Esophagus muscularis mucosa (tissue), 4 donors: Measurements from ENCODE around the gene COL6A3. TPM values are rescaled to one million over a fixed set of nuclear protein-coding genes. Genes with fewer than 3 reads are reported as not detected.

Experiments used
- DNase-seq: peaks from one replicate; pipeline ENCODE4 v3.0.0-alpha.2; 2017; ENCODE audit errors: extremely low spot score
- H3K27ac ChIP-seq, 4 donors: fragments of 200-600 bp; sonication (generic); replicated peaks in 1 of 4; 1 replicate in 3 of 4; 2 replicates in 1 of 4; pipeline ENCODE4 v1.5.1; 2016 to 2019; ENCODE audit warnings: mild to moderate bottlenecking in 1 of 4
- H3K27me3 ChIP-seq, 4 donors: fragments of 200-600 bp; sonication (generic); one replicate each; pipeline versions ENCODE4 v1.5.1 to v1.6.0; 2016 to 2019
- H3K36me3 ChIP-seq, 4 donors: fragments of 200-600 bp; sonication (generic); one replicate each; pipeline ENCODE4 v1.5.1; 2016 to 2019
- H3K4me1 ChIP-seq, 4 donors: fragments of 200-600 bp; sonication (generic); one replicate each; pipeline ENCODE4 v1.5.1; 2016 to 2019
- H3K4me3 ChIP-seq, 4 donors: fragments of 200-600 bp; sonication (generic); 1 replicate in 2 of 4; 2 replicates in 2 of 4; pipeline ENCODE4 v1.5.1; 2016 to 2019; ENCODE audit warnings: mild to moderate bottlenecking in 4 of 4, moderate library complexity in 1 of 4
- H3K9me3 ChIP-seq, 4 donors: fragments of 200-600 bp; sonication (generic); 1 replicate in 3 of 4; 2 replicates in 1 of 4; pipeline ENCODE4 v1.5.1; 2016 to 2019
- EP300 ChIP-seq: sonication (generic); formaldehyde crosslinking; IDR thresholded peaks from one replicate; pipeline ENCODE4 v1.6.1; 2017; ENCODE audit warnings: antibody characterized with exemption
- POLR2A ChIP-seq: fragments of 450-650 bp; IDR thresholded peaks from one replicate; pipeline ENCODE4 v1.6.1; 2017; ENCODE audit warnings: antibody characterized with exemption, moderate library complexity, mild to moderate bottlenecking, low read depth
- POLR2AphosphoS5 ChIP-seq, 2 donors: sonication (generic); formaldehyde crosslinking; IDR thresholded peaks; one replicate each; pipeline ENCODE4 v1.6.1; 2017; ENCODE audit warnings: antibody characterized with exemption in 2 of 2
- WGBS: methylation state at CpG from one replicate; pipeline ENCODE4 v1.1.5; 2018; 5-methylcytosine and 5-hydroxymethylcytosine counted together
- intact Hi-C: fragments of 100-400 bp; cut with DNase I; formaldehyde crosslinking; loops from one replicate; pipeline ENCODE4 v1.15.1; 2023
- total RNA-seq, 4 donors: library from RNA; depleted of rRNA; stranded (reverse); fragments of >200 nt; gene quantifications; one replicate each; pipeline versions ENCODE4 v1.1.0 to v1.2.1, GENCODE V29; 2016
- TF ChIP-seq, protein P1 (sequence below), 3 experiments: fragments of 200-600 bp in 2 of 3; fragments of 450-650 bp in 1 of 3; sonication (generic) in 2 of 3; IDR thresholded peaks; one replicate each; pipeline ENCODE4 v1.5.1; 2017 to 2019; ENCODE audit warnings: antibody characterized with exemption in 3 of 3, mild to moderate bottlenecking in 2 of 3, moderate library complexity in 1 of 3

The COL6A3 gene
- total RNA-seq, 4 donors from 2014 or later, result 96.2 to 350 (median 192) TPM

DNA sequence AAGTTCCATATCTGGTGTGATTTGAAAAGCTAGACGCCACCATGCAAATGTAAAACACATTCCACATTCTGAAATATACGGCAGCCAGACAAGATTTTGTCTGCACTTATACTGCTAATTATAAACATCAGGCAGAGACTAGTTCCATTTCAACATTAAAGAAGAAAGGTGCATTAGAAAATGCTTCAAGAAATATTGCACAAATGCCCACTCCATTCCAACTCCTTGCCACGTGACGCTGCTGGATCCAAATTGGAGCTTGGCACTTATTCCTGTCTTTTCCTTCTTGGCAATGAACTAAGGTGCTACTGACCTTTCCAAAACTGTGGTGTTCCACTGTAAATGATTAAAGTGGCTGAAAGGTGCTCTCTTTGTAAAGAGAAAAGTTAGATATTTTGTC, 6.3 kb downstream of the COL6A3 start:
- no peaks in the 10 kb centered on the region for H3K36me3 ChIP-seq
- 47% methylated on average over 4 of the region's 4 CpGs for WGBS
- peak; percentile 74 for DNase-seq
- TF ChIP-seq POLR2AphosphoS5 (IDR thresholded peaks at IDR 0.05) (peak in 1 of 2 donors; percentile 38), EP300 (no peak)
- TF ChIP-seq, protein P1, sequence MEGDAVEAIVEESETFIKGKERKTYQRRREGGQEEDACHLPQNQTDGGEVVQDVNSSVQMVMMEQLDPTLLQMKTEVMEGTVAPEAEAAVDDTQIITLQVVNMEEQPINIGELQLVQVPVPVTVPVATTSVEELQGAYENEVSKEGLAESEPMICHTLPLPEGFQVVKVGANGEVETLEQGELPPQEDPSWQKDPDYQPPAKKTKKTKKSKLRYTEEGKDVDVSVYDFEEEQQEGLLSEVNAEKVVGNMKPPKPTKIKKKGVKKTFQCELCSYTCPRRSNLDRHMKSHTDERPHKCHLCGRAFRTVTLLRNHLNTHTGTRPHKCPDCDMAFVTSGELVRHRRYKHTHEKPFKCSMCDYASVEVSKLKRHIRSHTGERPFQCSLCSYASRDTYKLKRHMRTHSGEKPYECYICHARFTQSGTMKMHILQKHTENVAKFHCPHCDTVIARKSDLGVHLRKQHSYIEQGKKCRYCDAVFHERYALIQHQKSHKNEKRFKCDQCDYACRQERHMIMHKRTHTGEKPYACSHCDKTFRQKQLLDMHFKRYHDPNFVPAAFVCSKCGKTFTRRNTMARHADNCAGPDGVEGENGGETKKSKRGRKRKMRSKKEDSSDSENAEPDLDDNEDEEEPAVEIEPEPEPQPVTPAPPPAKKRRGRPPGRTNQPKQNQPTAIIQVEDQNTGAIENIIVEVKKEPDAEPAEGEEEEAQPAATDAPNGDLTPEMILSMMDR (IDR thresholded peaks at IDR 0.05), result peak in 2 of 3 experiments; percentile 23
- no peaks in the 10 kb centered on the region for H3K27me3 ChIP-seq
- no peaks in the 10 kb centered on the region for H3K9me3 ChIP-seq
- peak overlapping the region; percentile 22 to 45 (median 28) for H3K4me3 ChIP-seq
- intact Hi-C loops, result no loop called here
- H3K27ac ChIP-seq, result peak overlapping the region; percentile 90 to 95 (median 92)
- H3K4me1 ChIP-seq, result peaks cover 17 to 100% (median 89%) of the 10 kb centered on the region in 4 donors

DNA sequence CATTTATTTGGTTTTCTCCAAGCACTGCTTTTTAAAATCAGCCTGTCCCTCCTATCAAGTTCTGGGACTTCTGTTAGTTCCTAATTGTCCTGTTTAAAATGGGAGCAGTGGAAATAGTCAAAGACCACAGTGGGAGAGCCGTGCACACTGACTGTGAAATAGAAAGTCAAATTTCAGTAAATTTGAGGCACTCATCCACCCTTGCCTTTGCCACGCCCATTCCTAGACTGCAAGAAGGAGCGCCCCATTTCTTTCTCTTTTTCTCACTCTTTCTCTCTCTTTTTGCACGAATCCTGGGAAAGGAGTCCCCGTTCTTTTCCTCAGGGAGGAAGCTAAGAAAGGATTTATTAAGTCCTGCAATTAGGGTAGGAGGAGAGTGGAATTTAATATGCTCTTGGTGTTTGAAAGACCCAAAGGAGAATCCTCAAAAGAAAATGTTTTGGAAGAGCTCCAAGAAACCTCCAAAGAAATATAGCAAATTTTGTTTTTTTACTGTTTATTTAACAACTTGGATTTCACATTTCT, 7.5 kb downstream of the COL6A3 start:
- Histone ChIP-seq H3K36me3 (no peaks in the 10 kb centered on the region), H3K27ac (peak overlapping the region; percentile 53 to 95 (median 92)), H3K4me1 (peaks cover 17 to 97% (median 86%) of the 10 kb centered on the region in 4 donors), H3K9me3 (no peaks in the 10 kb centered on the region), H3K4me3 (no peak overlapping the region), H3K27me3 (no peaks in the 10 kb centered on the region)
- intact Hi-C loops, result no loop called here
- DNase-seq, result peak; percentile 10
- TF ChIP-seq EP300, result no peak
- TF ChIP-seq POLR2AphosphoS5 (IDR thresholded peaks at IDR 0.05), result no peak
- TF ChIP-seq, protein P1 (IDR thresholded peaks at IDR 0.05), result no peak
- TF ChIP-seq POLR2A, result no peak
- 85% methylated on average over 5 of the region's 5 CpGs for WGBS

GRCh38 chr2:237405605-237406004, 8.4 kb downstream of the COL6A3 start:
- peak; percentile 14 for DNase-seq
- 60% methylated on average over 2 of the region's 2 CpGs for WGBS
- Histone ChIP-seq H3K9me3 (no peaks in the 10 kb centered on the region), H3K27me3 (no peaks in the 10 kb centered on the region), H3K36me3 (no peaks in the 10 kb centered on the region), H3K27ac (peak overlapping the region; percentile 41 to 95 (median 92)), H3K4me1 (peaks cover 17 to 94% (median 88%) of the 10 kb centered on the region in 4 donors), H3K4me3 (peak overlapping the region in 1 of 4 donors; percentile 5)
- intact Hi-C loops, result no loop called here
- TF ChIP-seq, protein P1 (IDR thresholded peaks at IDR 0.05), result no peak
- TF ChIP-seq POLR2AphosphoS5 (IDR thresholded peaks at IDR 0.05) (no peak), POLR2A (no peak), EP300 (no peak)

DNA sequence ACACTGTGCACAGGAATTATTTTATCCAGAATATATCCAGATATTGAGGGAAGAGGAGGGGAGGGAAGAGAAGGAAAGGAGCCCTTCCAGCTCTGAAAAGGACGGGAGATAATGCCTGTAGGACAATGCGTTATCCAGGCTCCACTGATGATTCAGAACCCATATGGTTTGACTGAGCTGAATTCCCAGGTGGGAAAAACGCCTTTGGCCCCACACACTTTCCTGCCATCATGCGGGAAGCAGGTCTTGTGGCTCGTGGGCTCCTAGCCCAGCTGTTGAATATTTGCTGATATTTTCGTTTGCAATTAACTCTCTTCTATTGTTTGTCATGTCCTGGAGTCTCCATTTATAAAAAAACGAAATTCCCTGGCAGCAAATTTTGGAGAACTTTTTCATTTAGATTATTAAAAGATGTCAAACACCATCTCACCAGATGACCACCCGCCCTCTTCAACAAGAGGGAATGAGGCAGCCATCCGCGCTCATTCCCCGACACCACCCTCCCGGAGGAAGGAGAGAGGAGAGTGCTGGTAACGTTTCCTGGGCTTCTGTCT, 8.9 kb downstream of the COL6A3 start:
- intact Hi-C loops, result no loop called here
- peaks cover 17 to 94% (median 85%) of the 10 kb centered on the region in 4 donors for H3K4me1 ChIP-seq
- TF ChIP-seq EP300 (no peak), POLR2AphosphoS5 (IDR thresholded peaks at IDR 0.05) (peak; percentile 17 to 23)
- no peaks in the 10 kb centered on the region for H3K27me3 ChIP-seq
- no peak for DNase-seq
- H3K4me3 ChIP-seq, result peak overlapping the region in 1 of 4 donors; percentile 5
- no peaks in the 10 kb centered on the region for H3K9me3 ChIP-seq
- peak overlapping the region; percentile 41 to 95 (median 92) for H3K27ac ChIP-seq
- WGBS, result 70% methylated on average over 13 of the region's 13 CpGs
- H3K36me3 ChIP-seq, result no peaks in the 10 kb centered on the region

- intact Hi-C loops, result no loop called here
- peak overlapping the region; percentile 35 to 95 (median 92) for H3K27ac ChIP-seq
Measured at GRCh38 chr2:237404413-237404812, 9.6 kb downstream of the COL6A3 start.

More at GRCh38 chr2:237404413-237404812, 9.6 kb downstream of the COL6A3 start:
- no peaks in the 10 kb centered on the region for H3K36me3 ChIP-seq
- WGBS, result 72% methylated on average over 2 of the region's 2 CpGs
- no peaks in the 10 kb centered on the region for H3K27me3 ChIP-seq
- no peaks in the 10 kb centered on the region for H3K9me3 ChIP-seq
- no peak for DNase-seq
- no peak overlapping the region for H3K4me3 ChIP-seq
- TF ChIP-seq POLR2AphosphoS5 (IDR thresholded peaks at IDR 0.05) (no peak), EP300 (no peak), POLR2A (no peak)
- TF ChIP-seq, protein P1 (IDR thresholded peaks at IDR 0.05), result no peak
- peaks cover 17 to 94% (median 85%) of the 10 kb centered on the region in 4 donors for H3K4me1 ChIP-seq
